MM.1S (cell line): ENCODE data around the gene CFAP74.

Experiments used
- EZH2 ChIP-seq: fragments of 300-600 bp; sonication (generic); optimal IDR thresholded peaks from 2 replicates; pipeline ENCODE3; 2017; ENCODE audit warnings: low read depth, mild to moderate bottlenecking, antibody characterized with exemption, low read length, mixed read lengths
- TF ChIP-seq, protein P1 (sequence below): fragments of 300-600 bp; sonication (generic); IDR thresholded peaks from 2 replicates; pipeline ENCODE4 v1.5.1; 2016; ENCODE audit warnings: antibody characterized with exemption, low read length, mixed read lengths

DNA sequence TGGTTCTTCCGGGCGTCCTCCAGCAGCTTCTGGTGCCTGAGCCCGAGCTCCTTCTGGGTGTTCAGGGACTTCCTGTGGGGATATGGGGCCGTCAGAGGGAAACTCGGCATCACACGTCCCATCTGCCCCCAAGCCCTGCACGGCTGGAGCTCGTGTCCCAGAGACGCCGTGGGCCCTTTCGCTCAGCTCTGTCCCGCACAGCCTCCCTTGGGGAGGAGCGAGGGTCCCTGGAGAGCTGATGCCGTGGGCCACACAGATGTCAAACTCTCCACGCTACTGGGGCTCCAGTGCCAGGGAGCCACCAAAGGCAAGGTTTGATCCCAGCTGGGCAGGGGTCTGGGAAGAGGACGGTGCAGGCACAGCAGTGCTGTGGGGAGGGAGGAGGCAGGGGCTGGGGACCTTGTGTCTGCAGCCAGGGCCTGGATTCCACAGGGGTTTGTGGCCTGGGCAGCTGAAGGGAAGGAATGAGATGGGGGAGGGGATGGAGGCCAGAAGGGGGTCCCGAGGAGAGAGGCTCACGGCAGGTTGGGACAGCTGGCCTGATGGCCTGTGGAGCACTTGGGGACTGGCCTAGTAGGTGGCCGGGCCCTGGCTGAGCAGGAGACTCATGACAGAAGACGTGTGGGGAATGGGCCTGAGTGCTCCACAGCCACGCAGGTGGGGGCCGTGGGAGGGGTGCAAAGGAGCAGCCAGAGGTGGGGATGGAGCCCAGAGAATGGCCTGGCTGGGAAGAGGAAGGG, 30.4 kb downstream of the CFAP74 start:
- TF ChIP-seq, protein P1, sequence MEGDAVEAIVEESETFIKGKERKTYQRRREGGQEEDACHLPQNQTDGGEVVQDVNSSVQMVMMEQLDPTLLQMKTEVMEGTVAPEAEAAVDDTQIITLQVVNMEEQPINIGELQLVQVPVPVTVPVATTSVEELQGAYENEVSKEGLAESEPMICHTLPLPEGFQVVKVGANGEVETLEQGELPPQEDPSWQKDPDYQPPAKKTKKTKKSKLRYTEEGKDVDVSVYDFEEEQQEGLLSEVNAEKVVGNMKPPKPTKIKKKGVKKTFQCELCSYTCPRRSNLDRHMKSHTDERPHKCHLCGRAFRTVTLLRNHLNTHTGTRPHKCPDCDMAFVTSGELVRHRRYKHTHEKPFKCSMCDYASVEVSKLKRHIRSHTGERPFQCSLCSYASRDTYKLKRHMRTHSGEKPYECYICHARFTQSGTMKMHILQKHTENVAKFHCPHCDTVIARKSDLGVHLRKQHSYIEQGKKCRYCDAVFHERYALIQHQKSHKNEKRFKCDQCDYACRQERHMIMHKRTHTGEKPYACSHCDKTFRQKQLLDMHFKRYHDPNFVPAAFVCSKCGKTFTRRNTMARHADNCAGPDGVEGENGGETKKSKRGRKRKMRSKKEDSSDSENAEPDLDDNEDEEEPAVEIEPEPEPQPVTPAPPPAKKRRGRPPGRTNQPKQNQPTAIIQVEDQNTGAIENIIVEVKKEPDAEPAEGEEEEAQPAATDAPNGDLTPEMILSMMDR, result no peak
- TF ChIP-seq EZH2, result no peak
